Neural progenitor cell (in vitro differentiated cells): ENCODE data around the gene KIF12. TPM values are rescaled to one million over a fixed set of nuclear protein-coding genes. Genes with fewer than 3 reads are reported as not detected.

Experiments used
- DNase-seq: peaks from one replicate; pipeline ENCODE4 v3.0.0-alpha.2; 2016; ENCODE audit warnings: low spot score
- H2AFZ ChIP-seq: fragments of 200-600 bp; sonication (generic); replicated peaks from 2 replicates; pipeline ENCODE4 v1.6.1; 2016; ENCODE audit warnings: antibody characterized with exemption
- H3F3A ChIP-seq: fragments of 200-600 bp; sonication (generic); 2 replicates; pipeline ENCODE4 v1.6.1; 2016; ENCODE audit warnings: antibody characterized with exemption, low read depth
- H3K27ac ChIP-seq: fragments of 200-600 bp; sonication (generic); 2 replicates; pipeline ENCODE4 v1.5.1; 2016; ENCODE audit warnings: mild to moderate bottlenecking
- H3K27me3 ChIP-seq: fragments of 200-600 bp; sonication (generic); 2 replicates; pipeline ENCODE4 v1.6.1; 2016; ENCODE audit warnings: mild to moderate bottlenecking, moderate library complexity
- H3K36me3 ChIP-seq: fragments of 200-600 bp; sonication (generic); 2 replicates; pipeline ENCODE4 v1.5.1; 2016
- H3K4me1 ChIP-seq: fragments of 200-600 bp; sonication (generic); 2 replicates; pipeline ENCODE4 v1.6.1; 2016; ENCODE audit warnings: mixed run types
- H3K4me2 ChIP-seq: fragments of 200-600 bp; sonication (generic); 2 replicates; pipeline ENCODE4 v1.6.1; 2016
- H3K4me3 ChIP-seq: fragments of 200-600 bp; sonication (generic); 2 replicates; pipeline ENCODE4 v1.5.1; 2016
- H3K79me2 ChIP-seq: fragments of 200-600 bp; sonication (generic); 2 replicates; pipeline ENCODE4 v1.6.1; 2016; ENCODE audit warnings: low read depth
- H3K9ac ChIP-seq: fragments of 200-600 bp; sonication (generic); 2 replicates; pipeline ENCODE4 v1.6.1; 2016
- H3K9me3 ChIP-seq: fragments of 200-600 bp; sonication (generic); 2 replicates; pipeline ENCODE4 v1.5.1; 2016; ENCODE audit warnings: low read depth
- H4K20me1 ChIP-seq: fragments of 200-600 bp; sonication (generic); 2 replicates; pipeline ENCODE4 v1.6.1; 2016; ENCODE audit warnings: low read depth
- H3K27ac Mint-ChIP-seq: 3 replicates; pipeline ENCODE4 v1.8.0; 2021; ENCODE audit warnings: mixed read lengths
- H3K27me3 Mint-ChIP-seq: 2 replicates; pipeline ENCODE4 v1.8.0; 2022; ENCODE audit warnings: low read depth, mild to moderate bottlenecking, inconsistent platforms, moderate library complexity, mixed read lengths; ENCODE audit not compliant: insufficient read depth
- H3K36me3 Mint-ChIP-seq: 3 replicates; pipeline ENCODE4 v1.8.0; 2021; ENCODE audit warnings: mixed read lengths
- H3K4me1 Mint-ChIP-seq: 3 replicates; pipeline ENCODE4 v1.8.0; 2021; ENCODE audit warnings: mixed read lengths
- H3K4me3 Mint-ChIP-seq: 3 replicates; pipeline ENCODE4 v1.8.0; 2021; ENCODE audit warnings: mild to moderate bottlenecking, moderate library complexity, mixed read lengths
- H3K9me3 Mint-ChIP-seq: 3 replicates; pipeline ENCODE4 v1.8.0; 2020; ENCODE audit warnings: mixed read lengths
- EZH2 ChIP-seq: fragments of 200-600 bp; sonication (generic); IDR thresholded peaks from 2 replicates; pipeline ENCODE4 v1.6.1; 2017; ENCODE audit warnings: antibody characterized with exemption, mild to moderate bottlenecking, moderate library complexity
- EZH2phosphoT487 ChIP-seq: fragments of 200-600 bp; sonication (generic); IDR thresholded peaks from 2 replicates; pipeline ENCODE4 v1.6.1; 2017; ENCODE audit warnings: antibody characterized with exemption
- total RNA-seq: library from RNA; depleted of rRNA; stranded (reverse); fragments of >200 nt; gene quantifications from 2 replicates; pipeline ENCODE4 v1.2.3, GENCODE V29; 2015; ENCODE audit warnings: low replicate concordance
- TF ChIP-seq, protein P1 (sequence below): fragments of 200-600 bp; sonication (generic); IDR thresholded peaks from 2 replicates; pipeline ENCODE4 v1.5.1; 2017; ENCODE audit warnings: antibody characterized with exemption, mild to moderate bottlenecking

The KIF12 gene
- total RNA-seq, 1 donor from 2014 or later, result 0.56 TPM

DNA sequence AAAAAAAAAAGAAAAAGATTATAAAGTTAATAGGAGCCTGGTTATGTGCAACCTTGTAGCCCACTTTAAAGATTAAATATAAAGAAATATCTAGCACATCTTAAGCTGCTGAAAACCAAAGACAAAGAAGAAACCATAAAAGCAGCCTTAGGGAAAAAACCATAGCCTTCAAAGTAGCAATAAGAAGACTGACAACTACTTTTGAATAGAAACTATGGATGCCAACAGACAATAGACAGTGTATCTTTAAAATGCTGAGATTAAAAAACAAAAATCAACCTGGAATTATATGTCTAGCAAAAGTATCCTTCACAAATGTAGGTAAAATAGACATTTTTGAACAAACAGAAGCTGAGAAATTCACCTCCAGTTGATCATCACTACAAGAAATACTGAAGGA lies 3.4 kb upstream of the KIF12 start:
- H3K9me3 Mint-ChIP-seq, result peaks cover 11% of the 10 kb centered on the region
- peaks cover 11% of the 10 kb centered on the region for H3K4me1 ChIP-seq
- peaks cover 75% of the 10 kb centered on the region for H3K27me3 ChIP-seq
- no peak overlapping the region for H3K4me3 ChIP-seq
- no peaks in the 10 kb centered on the region for H4K20me1 ChIP-seq
- H3K9me3 ChIP-seq, result no peaks in the 10 kb centered on the region
- H3K9ac ChIP-seq, result no peak overlapping the region
- no peaks in the 10 kb centered on the region for H3K36me3 ChIP-seq
- H3K79me2 ChIP-seq, result no peaks in the 10 kb centered on the region
- H3K27me3 Mint-ChIP-seq, result peaks cover 14% of the 10 kb centered on the region
- H3F3A ChIP-seq, result peaks cover 10% of the 10 kb centered on the region
- H3K4me2 ChIP-seq, result no peak overlapping the region
- no peak overlapping the region for H3K4me3 Mint-ChIP-seq
- H3K27ac ChIP-seq, result no peak overlapping the region
- peaks cover 13% of the 10 kb centered on the region for H3K4me1 Mint-ChIP-seq
- no peak for TF ChIP-seq EZH2phosphoT487
- TF ChIP-seq EZH2, result no peak
- TF ChIP-seq, protein P1, sequence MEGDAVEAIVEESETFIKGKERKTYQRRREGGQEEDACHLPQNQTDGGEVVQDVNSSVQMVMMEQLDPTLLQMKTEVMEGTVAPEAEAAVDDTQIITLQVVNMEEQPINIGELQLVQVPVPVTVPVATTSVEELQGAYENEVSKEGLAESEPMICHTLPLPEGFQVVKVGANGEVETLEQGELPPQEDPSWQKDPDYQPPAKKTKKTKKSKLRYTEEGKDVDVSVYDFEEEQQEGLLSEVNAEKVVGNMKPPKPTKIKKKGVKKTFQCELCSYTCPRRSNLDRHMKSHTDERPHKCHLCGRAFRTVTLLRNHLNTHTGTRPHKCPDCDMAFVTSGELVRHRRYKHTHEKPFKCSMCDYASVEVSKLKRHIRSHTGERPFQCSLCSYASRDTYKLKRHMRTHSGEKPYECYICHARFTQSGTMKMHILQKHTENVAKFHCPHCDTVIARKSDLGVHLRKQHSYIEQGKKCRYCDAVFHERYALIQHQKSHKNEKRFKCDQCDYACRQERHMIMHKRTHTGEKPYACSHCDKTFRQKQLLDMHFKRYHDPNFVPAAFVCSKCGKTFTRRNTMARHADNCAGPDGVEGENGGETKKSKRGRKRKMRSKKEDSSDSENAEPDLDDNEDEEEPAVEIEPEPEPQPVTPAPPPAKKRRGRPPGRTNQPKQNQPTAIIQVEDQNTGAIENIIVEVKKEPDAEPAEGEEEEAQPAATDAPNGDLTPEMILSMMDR, result no peak
- no peak overlapping the region for H3K27ac Mint-ChIP-seq
- DNase-seq, result no peak
- H2AFZ ChIP-seq, result no peak overlapping the region
- peaks cover 4% of the 10 kb centered on the region for H3K36me3 Mint-ChIP-seq

DNA sequence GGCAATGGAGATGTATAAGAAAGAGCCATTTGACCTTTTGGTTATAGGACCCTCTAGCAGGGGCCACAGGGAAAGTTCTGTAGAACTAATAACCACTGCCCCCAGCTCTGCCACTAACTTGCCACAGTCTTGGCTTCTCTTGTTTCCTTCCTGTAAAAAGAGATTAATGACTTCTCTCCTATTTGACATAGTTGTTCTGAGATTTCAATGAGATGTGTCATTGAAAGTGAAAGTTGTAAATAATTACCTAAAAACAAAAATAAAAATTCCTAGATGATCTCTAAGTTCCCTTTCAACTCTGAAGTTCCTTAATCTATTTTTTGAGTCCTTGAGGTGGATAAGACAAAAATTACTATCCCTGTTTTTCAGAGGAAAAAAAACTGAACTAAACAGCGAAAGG lies 1.4 kb upstream of the KIF12 start:
- H3K4me3 Mint-ChIP-seq, result no peak overlapping the region
- H3K9me3 ChIP-seq, result no peaks in the 10 kb centered on the region
- no peak overlapping the region for H3K27ac ChIP-seq
- TF ChIP-seq, protein P1, result no peak
- no peak for TF ChIP-seq EZH2phosphoT487
- TF ChIP-seq EZH2, result no peak
- peaks cover 4% of the 10 kb centered on the region for H3K36me3 Mint-ChIP-seq
- no peak for DNase-seq
- no peak overlapping the region for H3K4me2 ChIP-seq
- H4K20me1 ChIP-seq, result no peaks in the 10 kb centered on the region
- no peak overlapping the region for H3K27ac Mint-ChIP-seq
- peaks cover 78% of the 10 kb centered on the region for H3K27me3 ChIP-seq
- H3K4me3 ChIP-seq, result no peak overlapping the region
- H2AFZ ChIP-seq, result no peak overlapping the region
- H3K4me1 ChIP-seq, result peaks cover 11% of the 10 kb centered on the region
- no peak overlapping the region for H3K9ac ChIP-seq
- peaks cover 28% of the 10 kb centered on the region for H3K27me3 Mint-ChIP-seq
- peaks cover 10% of the 10 kb centered on the region for H3F3A ChIP-seq
- peaks cover 11% of the 10 kb centered on the region for H3K9me3 Mint-ChIP-seq
- H3K36me3 ChIP-seq, result no peaks in the 10 kb centered on the region
- H3K4me1 Mint-ChIP-seq, result peaks cover 13% of the 10 kb centered on the region
- no peaks in the 10 kb centered on the region for H3K79me2 ChIP-seq

DNA sequence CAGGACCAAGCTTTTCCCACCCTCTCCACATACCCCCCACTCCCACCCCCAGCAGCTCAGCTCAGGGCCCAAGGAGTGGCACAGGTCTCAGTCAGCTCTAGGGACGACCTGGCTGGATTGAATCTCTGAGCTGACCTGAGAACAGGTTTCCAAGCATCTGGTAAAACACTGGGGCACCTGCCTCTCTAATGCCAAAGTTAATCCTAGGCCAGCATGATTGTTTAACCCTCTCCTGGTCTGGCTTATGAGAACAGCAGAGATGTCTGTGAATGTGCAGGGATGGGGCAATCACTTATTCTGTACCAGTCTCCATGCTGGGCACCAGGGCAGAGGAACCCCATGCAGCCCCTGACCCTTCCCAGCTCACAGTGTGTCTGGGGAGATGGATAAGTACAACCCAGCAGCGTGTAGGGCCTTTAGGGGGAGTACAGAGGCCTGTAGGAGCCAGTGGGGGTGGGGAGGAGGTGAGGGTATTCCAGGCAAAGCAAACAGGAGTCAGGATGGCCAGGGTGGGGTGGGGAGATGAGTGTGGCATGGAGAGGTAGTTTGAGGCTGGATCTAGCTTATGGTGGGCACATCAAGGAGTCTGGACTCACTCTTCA lies 678 bp upstream of the KIF12 start:
- H3K9ac ChIP-seq, result no peak overlapping the region
- peaks cover 11% of the 10 kb centered on the region for H3K4me1 ChIP-seq
- H2AFZ ChIP-seq, result no peak overlapping the region
- Mint-ChIP-seq H3K4me1 (peaks cover 13% of the 10 kb centered on the region), H3K27ac (no peak overlapping the region), H3K27me3 (peaks cover 30% of the 10 kb centered on the region), H3K4me3 (peak overlapping the region; percentile 15), H3K9me3 (peaks cover 11% of the 10 kb centered on the region), H3K36me3 (peaks cover 4% of the 10 kb centered on the region)
- H3K4me3 ChIP-seq, result no peak overlapping the region
- H3K79me2 ChIP-seq, result no peaks in the 10 kb centered on the region
- H3K4me2 ChIP-seq, result peak overlapping the region; percentile 85
- H3K9me3 ChIP-seq, result no peaks in the 10 kb centered on the region
- TF ChIP-seq EZH2 (no peak), EZH2phosphoT487 (no peak)
- TF ChIP-seq, protein P1, result no peak
- no peak for DNase-seq
- no peaks in the 10 kb centered on the region for H4K20me1 ChIP-seq
- no peaks in the 10 kb centered on the region for H3K36me3 ChIP-seq
- no peak overlapping the region for H3K27ac ChIP-seq
- H3F3A ChIP-seq, result peaks cover 10% of the 10 kb centered on the region
- peaks cover 72% of the 10 kb centered on the region for H3K27me3 ChIP-seq
